HG03521 (cell line): Measurements from ENCODE around the gene FARS2.

ENCODE experiments used
- ATAC-seq: cut with Tn5 transposase; IDR thresholded peaks from one replicate; pipeline ENCODE4 v1.9.1; 2021; ENCODE audit warnings: mild to moderate bottlenecking, moderate library complexity; ENCODE audit not compliant: unreplicated experiment

FARS2 gene

GRCh38 chr6:5365436-5366195 lies 104.3 kb downstream of the FARS2 start:
- ATAC-seq, result no peak

DNA sequence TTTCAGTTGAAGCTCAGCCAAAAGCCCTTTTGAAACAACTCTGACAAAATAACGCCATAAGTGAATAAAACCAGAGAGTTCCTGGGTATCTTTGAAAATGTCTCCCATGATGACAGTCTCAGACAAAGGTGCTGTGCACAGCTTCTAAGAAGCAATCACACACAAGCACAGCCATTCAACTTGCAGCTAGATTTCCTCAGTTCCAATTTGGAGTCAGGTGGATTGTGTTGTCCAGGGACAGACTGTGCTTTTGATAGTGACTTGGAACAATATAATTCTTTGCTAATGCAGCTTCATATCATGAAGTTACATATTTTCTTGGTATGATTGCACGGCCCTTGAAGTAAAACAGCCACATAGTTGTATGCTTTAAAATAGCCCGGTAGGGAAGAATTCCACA lies 105.6 kb downstream of the FARS2 start:
- ATAC-seq, result no peak

GRCh38 chr6:5367510-5367909 lies 106.2 kb downstream of the FARS2 start:
- ATAC-seq, result no peak

DNA sequence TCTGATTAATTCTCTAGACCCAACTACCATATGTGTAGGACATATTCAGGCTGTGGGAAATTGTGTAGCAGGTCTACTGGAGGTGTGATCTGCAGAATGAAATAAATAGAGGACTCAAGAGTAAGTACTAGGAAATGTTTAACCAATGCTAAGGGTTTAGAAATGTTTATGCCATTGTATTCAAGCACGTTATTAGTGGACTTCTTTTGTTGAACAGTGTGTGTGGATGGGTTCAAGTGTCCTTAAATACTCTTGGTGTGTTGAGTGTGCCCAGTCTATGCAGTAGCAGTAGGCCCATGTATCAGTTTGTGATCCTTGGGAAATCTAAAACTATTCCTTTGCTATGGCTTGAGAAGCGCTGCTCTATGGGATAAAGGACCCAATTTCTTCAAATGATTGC lies 112.1 kb downstream of the FARS2 start:
- ATAC-seq, result no peak

- ATAC-seq, result no peak
Observed at GRCh38 chr6:5378331-5378730, 117.0 kb downstream of the FARS2 start.

DNA sequence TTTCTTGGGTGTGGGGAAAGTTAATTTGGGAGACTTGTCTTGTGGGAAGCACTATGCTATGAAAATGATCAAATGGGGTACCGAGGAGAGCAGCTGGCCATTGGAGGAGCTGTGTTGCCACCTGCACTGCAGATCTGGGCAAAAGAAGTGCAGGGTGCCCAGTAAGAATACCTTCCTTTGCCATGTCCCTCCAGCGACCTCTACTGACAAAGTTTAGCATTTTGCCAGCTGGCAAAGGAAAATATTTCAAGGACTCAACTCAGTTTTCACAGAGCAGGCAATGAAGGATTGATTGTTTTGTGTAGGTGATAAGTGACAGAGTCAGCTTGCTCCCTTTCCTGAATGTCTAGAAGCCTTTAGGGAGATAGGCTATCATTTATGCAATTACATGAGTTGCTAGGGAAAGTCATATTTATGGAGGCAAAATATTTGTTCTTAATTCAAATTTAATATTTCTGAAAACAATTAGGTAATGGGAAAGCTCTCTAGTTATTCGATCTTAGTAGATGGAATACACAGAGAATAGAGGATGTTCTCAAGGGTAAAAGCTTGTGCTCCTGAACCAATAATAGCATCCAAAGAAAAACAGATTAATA lies 118.4 kb downstream of the FARS2 start:
- ATAC-seq, result no peak

DNA sequence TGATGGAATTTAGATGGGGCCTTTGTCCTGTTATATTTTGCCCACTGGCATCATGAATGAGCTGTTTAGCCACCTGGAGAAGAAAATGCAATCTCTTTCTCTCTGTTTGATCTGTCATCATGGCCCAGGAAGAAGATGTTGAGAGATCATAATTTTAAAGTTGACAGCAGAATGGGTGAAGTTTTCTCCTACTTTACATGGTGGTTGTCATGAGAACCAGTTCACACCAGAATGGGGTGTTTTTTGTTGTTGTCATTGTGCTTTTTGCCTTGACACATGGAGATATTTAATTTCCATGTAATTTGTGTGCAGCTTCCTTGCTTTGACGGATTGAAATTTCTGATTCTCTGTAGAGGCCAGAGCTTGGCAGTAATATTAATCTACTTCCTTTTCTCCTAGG lies 122.5 kb downstream of the FARS2 start:
- ATAC-seq, result no peak

GRCh38 chr6:5384276-5384675 lies 123.0 kb downstream of the FARS2 start:
- no peak for ATAC-seq

GRCh38 chr6:5388326-5388725 lies 127.0 kb downstream of the FARS2 start:
- ATAC-seq, result no peak

- no peak for ATAC-seq
Observed at GRCh38 chr6:5389086-5389745, 127.9 kb downstream of the FARS2 start.

DNA sequence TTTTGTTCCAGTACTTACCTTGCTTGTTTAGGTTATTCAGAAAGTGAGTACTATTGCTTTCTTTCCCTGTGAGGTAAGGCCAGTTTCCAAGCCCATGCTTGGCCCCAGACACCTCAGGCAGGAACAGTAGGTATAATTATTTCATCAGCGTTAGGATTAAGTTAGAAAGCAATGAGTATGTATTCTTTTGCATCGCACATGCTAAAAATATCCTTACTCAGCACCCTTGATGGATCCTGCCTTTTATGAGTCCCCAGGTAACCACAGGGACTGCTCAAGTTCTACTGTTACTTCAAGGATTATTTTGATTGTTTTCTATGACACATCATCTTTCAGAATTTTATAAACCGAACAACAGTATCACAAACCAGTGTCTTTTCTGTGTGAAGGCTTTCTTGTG lies 128.9 kb downstream of the FARS2 start:
- no peak for ATAC-seq

- ATAC-seq, result no peak
Observed at GRCh38 chr6:5394280-5394679, 133.0 kb downstream of the FARS2 start.

GRCh38 chr6:5395719-5396118 lies 134.4 kb downstream of the FARS2 start:
- no peak for ATAC-seq

DNA sequence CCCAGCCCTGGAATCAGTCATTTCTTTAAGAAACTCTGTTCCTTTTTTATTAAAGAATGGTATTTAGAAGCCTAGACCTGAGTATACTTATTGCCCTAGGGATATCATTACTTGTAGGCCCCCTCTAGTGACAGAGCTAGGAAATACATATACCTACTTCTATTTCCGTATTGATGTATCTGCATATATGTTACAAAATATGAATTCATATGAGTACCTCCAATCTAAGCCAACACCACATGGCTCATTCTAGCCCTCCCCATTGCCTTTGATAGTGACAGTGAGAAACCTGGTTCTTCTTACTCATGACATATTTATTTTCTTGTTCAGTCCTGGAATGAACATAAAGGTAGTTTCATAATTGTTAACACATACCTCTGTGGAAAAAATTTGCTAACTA lies 137.2 kb downstream of the FARS2 start:
- no peak for ATAC-seq

DNA sequence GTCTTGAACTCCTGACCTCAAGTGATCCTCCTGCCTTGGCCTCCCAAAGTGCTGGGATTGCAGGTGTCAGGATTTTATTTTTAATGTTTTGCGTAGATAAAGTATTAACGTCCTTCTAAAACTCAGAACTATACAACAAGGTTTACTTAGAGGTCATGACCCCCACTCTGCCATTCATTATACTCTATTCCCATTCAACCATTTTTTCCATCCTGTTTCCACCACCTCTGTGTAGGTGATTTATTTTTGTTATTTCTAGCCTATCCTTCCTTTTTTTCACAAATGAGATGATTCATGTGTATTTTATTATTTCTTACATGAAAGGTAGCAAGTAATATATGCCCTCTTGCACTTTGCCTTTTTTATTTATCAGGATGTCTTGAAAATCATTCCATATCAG lies 138.1 kb downstream of the FARS2 start:
- no peak for ATAC-seq

DNA sequence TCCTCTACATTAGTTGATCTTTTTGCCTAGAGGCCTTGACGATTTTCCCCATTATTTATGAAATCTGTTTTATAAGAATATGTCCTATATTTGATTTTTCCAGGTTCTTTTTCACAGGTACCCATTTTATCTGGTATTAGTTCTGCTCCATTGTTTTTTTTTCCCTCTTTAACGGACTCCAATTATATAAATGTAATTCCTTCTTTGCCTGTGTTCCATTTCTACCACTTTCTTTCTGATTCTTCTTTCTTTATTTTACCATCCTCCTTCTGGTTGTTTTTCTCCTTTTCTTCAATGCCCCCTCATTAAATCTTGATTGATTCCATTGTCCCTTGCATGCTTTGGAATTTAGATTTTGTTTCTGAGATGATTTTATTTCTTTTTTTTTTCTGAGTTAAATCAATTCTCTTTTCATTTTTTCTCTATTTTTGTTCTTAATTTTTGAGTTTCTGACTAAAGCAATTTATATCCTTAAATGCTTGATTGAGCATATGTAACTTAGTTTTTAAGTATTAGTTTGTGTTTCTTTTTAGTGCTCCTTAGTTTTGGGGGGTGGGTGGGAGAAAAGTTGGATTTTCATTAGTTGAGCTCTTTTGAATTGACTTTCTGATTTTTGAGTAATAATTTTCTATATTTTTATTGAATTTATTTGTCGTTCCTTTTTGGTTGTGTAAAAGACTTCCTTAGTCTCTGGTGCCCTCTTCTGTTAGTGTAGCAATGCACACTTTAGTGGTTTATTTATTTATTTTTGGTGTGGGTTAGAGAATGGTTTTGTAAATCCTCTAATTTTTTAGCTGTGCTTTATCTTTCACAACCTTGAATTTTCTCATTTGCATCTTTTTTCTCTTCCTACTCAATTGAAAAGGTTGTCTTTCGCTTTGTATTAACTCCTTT lies 140.8 kb downstream of the FARS2 start:
- no peak for ATAC-seq

DNA sequence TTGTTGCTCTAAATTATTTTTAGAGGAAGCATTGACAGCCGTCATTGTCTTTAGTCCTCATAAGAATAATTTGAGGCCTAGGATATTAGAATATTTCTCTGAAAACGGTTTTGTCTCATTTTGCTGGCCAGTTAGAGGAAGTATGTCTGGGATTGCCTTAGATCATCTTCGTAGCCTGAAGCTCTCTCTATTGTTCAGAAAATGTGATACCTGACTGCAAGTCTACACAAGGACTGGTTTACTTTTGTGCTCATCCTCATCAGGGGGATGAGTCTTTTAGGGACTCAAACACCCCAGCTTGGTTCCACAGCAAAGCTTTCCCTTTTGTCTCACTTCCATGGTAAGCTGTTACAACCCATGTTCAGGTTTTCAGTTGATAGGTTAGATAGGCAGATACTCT lies 141.8 kb downstream of the FARS2 start:
- no peak for ATAC-seq

GRCh38 chr6:5403609-5404008 lies 142.3 kb downstream of the FARS2 start:
- ATAC-seq, result no peak

DNA sequence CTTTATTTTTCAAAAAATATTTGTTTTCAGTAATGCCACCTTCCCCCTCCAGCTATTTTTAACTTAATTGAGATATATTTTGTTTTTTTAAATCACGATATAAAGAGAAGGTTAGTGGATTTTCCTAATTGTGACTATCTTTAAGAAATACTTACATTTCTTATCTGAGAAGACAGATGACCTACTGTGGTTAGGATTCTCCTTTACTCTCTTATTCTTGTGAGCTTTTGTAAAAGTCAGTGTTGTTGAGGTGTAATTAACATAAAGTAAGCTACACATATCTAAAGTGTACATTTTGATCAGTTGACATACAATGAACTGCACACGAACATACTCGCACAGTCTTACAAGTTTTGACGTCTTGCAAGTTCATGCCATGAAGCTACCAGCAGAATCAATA lies 144.7 kb downstream of the FARS2 start:
- ATAC-seq, result no peak

DNA sequence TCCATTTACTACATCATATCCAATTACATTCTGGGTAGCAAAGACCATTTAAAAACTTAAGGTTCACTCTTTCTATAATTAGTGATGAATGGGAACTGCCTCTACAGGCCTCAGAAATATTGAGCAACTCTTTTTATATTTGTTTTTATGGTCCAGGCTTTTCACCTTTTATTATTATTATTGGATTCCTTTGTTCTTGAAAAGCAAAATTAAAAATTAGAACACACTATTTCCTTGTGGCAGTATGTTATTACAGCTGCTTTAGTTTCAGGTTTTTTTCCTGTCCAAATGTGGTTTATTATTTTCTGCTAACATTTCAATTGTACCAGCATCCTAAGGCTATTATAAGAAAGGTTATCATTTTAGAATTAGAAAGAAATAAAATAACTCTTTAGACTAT lies 150.1 kb downstream of the FARS2 start:
- no peak for ATAC-seq

DNA sequence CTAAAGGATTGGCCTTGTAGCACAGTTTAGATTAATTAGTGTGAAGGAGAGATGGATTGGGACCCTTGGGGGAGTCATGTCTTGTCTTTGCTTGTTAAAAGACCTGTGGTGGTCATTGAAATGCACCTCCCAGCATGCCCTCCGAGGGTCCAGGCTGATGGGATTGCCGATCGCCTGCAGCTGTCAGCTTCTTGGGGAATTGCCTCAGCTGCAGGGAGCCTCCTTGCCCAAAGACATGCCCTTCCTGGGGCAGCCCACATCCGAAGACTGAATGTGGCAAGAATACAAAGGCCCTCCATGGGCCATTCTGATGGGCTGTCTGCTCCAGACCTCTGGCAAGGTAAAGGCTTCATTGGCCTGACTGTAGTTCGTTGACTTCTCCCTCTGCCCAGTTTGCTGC lies 150.7 kb downstream of the FARS2 start:
- ATAC-seq, result no peak
